Astrocyte of the cerebellum (primary cell): ENCODE measurements around the gene PLEKHF1.

ENCODE experiments used
- DNase-seq: peaks from one replicate; pipeline ENCODE4 v3.0.0-alpha.2; 2011; ENCODE audit warnings: low read depth
- H3K4me3 ChIP-seq: 2 replicates; pipeline ENCODE4 v1.5.1; 2011; ENCODE audit warnings: mild to moderate bottlenecking, low read depth, low read length, moderate library complexity
- CTCF ChIP-seq: IDR thresholded peaks from 2 replicates; pipeline ENCODE4 v1.5.1; 2012; ENCODE audit warnings: low read length, low read depth, moderate library complexity, mild to moderate bottlenecking; ENCODE audit errors: missing control alignments
- in situ Hi-C: cut with HindIII; loops from 2 replicates; pipeline ENCODE4 v1.10.0; 2017; ENCODE audit warnings: low sequenced_read_pairs

Gene PLEKHF1

GRCh38 chr19:29674374-29675119, 9.3 kb downstream of the PLEKHF1 start:
- TF ChIP-seq CTCF, result no peak
- DNase-seq, result no peak
- no peak overlapping the region for H3K4me3 ChIP-seq
- in situ Hi-C loops, result no loop called here

GRCh38 chr19:29675120-29675649, 9.9 kb downstream of the PLEKHF1 start:
- in situ Hi-C loops, result no loop called here
- no peak for DNase-seq
- no peak for TF ChIP-seq CTCF
- H3K4me3 ChIP-seq, result no peak overlapping the region

- no peak for TF ChIP-seq CTCF
- in situ Hi-C loops, result no loop called here
- H3K4me3 ChIP-seq, result no peak overlapping the region
- no peak for DNase-seq
These were observed 10.5 kb downstream of the PLEKHF1 start for GRCh38 chr19:29675650-29676186.

- no peak for DNase-seq
- H3K4me3 ChIP-seq, result no peak overlapping the region
- no peak for TF ChIP-seq CTCF
- in situ Hi-C loops, result no loop called here
These were observed 11.3 kb downstream of the PLEKHF1 start for GRCh38 chr19:29676586-29676985.

- no peak for TF ChIP-seq CTCF
- DNase-seq, result no peak
- no peak overlapping the region for H3K4me3 ChIP-seq
- in situ Hi-C loops, result no loop called here
These were observed 11.9 kb downstream of the PLEKHF1 start for GRCh38 chr19:29677001-29677817.

- in situ Hi-C loops, result no loop called here
- no peak overlapping the region for H3K4me3 ChIP-seq
- DNase-seq, result no peak
- no peak for TF ChIP-seq CTCF
These were observed 13.3 kb downstream of the PLEKHF1 start for GRCh38 chr19:29678484-29679106.
